Keratinocyte (primary cell): ENCODE data around the gene C9orf153. TPM values are rescaled to one million over a fixed set of nuclear protein-coding genes. Genes with fewer than 3 reads are reported as not detected.
"Not testable (repeated sequence)": the region's sequence is repeated elsewhere in the genome, so short reads cannot be mapped to it uniquely, and the experiment has no call there.

Experiments
- DNase-seq: peaks from one replicate; pipeline ENCODE4 v3.0.0-alpha.2; 2011; ENCODE audit warnings: low read depth, missing footprints, low spot score
- FAIRE-seq: peaks from 2 replicates; lab custom pipeline; 2011; peaks lifted over from hg19 to GRCh38; lab: Jason Lieb, UNC
- H2AFZ ChIP-seq: 2 replicates; pipeline ENCODE4 v1.6.0; 2012; ENCODE audit warnings: low read length, control low read depth, inconsistent platforms; ENCODE audit not compliant: control insufficient read depth
- H3K27ac ChIP-seq: 2 replicates; pipeline ENCODE4 v1.5.1; 2011; ENCODE audit warnings: low read length; ENCODE audit not compliant: control insufficient read depth, insufficient read depth
- H3K27me3 ChIP-seq: 3 replicates; pipeline ENCODE4 v1.6.0; 2011; ENCODE audit warnings: low read length; ENCODE audit not compliant: control insufficient read depth, insufficient read depth; ENCODE audit errors: extremely low read depth
- H3K36me3 ChIP-seq, 2 experiments: 2 replicates in 1 of 2; 3 replicates in 1 of 2; pipeline ENCODE4 v1.5.1; 2011; ENCODE audit warnings: low read length in 2 of 2, mild to moderate bottlenecking in 1 of 2; ENCODE audit not compliant: control insufficient read depth in 2 of 2, insufficient read depth in 2 of 2; ENCODE audit errors: extremely low read depth in 1 of 2
- H3K4me1 ChIP-seq: 3 replicates; pipeline ENCODE4 v1.5.1; 2011; ENCODE audit warnings: low read length; ENCODE audit not compliant: control insufficient read depth, insufficient read depth; ENCODE audit errors: extremely low read depth
- H3K4me2 ChIP-seq: 3 replicates; pipeline ENCODE4 v1.6.0; 2011; ENCODE audit warnings: low read depth, low read length; ENCODE audit not compliant: control insufficient read depth, insufficient read depth; ENCODE audit errors: extremely low read depth
- H3K4me3 ChIP-seq, 3 experiments: fragments of 200-600 bp in 1 of 3; sonication (generic) in 1 of 3; 2 replicates in 2 of 3; 3 replicates in 1 of 3; pipeline ENCODE4 v1.5.1; 2011 to 2016; ENCODE audit warnings: low read length in 3 of 3, mild to moderate bottlenecking in 3 of 3, control low read depth in 2 of 3, inconsistent platforms in 1 of 3, low read depth in 1 of 3, mixed read lengths in 1 of 3, mixed run types in 1 of 3, moderate library complexity in 1 of 3; ENCODE audit not compliant: control insufficient read depth in 2 of 3, insufficient read depth in 2 of 3; ENCODE audit errors: extremely low read depth in 1 of 3
- H3K79me2 ChIP-seq: 2 replicates; pipeline ENCODE4 v1.6.0; 2012; ENCODE audit warnings: low read length; ENCODE audit not compliant: control insufficient read depth, insufficient read depth
- H3K9ac ChIP-seq: 3 replicates; pipeline ENCODE4 v1.6.0; 2011; ENCODE audit warnings: low read length; ENCODE audit not compliant: control insufficient read depth, insufficient read depth; ENCODE audit errors: extremely low read depth
- H3K9me1 ChIP-seq: 3 replicates; pipeline ENCODE4 v1.6.0; 2011; ENCODE audit warnings: low read length; ENCODE audit not compliant: control insufficient read depth, insufficient read depth; ENCODE audit errors: extremely low read depth
- H3K9me3 ChIP-seq: 2 replicates; pipeline ENCODE4 v1.5.1; 2012; ENCODE audit warnings: low read depth, low read length; ENCODE audit not compliant: control insufficient read depth
- H4K20me1 ChIP-seq: 3 replicates; pipeline ENCODE4 v1.6.0; 2011; ENCODE audit warnings: low read length; ENCODE audit not compliant: control insufficient read depth, insufficient read depth; ENCODE audit errors: extremely low read depth
- CTCF ChIP-seq, 3 experiments: IDR thresholded peaks in 1 of 3; conservative IDR thresholded peaks in 1 of 3; optimal IDR thresholded peaks in 1 of 3; 2 replicates in 2 of 3; 3 replicates in 1 of 3; pipeline versions ENCODE3 to v1.5.1; 2011; ENCODE audit warnings: low read length in 3 of 3, mild to moderate bottlenecking in 3 of 3, moderate library complexity in 2 of 3, control low read depth in 1 of 3, inconsistent platforms in 1 of 3; ENCODE audit not compliant: insufficient read depth in 2 of 3; ENCODE audit errors: extremely low read depth in 1 of 3
- EZH2 ChIP-seq: IDR thresholded peaks from one replicate; pipeline ENCODE4 v1.6.1; 2012; ENCODE audit warnings: inconsistent platforms, mild to moderate bottlenecking, low read length, moderate library complexity
- dilution Hi-C: fragments of 300-500 bp; cut with MboI; formaldehyde crosslinking; loops from one replicate; pipeline ENCODE4 v1.7.0; 2020; ENCODE audit warnings: low sequenced_read_pairs; ENCODE audit not compliant: extremely low pct_ligation_motif_present
- polyA plus RNA-seq, 5 experiments: library from polyadenylated mRNA; depleted of rRNA in 3 of 5; stranded (reverse) in 3 of 5; stranded (forward) in 1 of 5; unstranded in 1 of 5; fragments of >200 nt; gene quantifications; 1 replicate in 1 of 5; 2 replicates in 3 of 5; 3 replicates in 1 of 5; pipeline versions ENCODE4 v1.2.1 to v1.2.3, GENCODE V29; 2011 to 2012; ENCODE audit warnings: missing spikeins in 2 of 5, low read depth in 1 of 5, low replicate concordance in 1 of 5

C9orf153 gene
- polyA plus RNA-seq, 1 donor (not counting 4 experiments of a cell fraction or from before 2014, with no cell fraction given): not detected

DNA sequence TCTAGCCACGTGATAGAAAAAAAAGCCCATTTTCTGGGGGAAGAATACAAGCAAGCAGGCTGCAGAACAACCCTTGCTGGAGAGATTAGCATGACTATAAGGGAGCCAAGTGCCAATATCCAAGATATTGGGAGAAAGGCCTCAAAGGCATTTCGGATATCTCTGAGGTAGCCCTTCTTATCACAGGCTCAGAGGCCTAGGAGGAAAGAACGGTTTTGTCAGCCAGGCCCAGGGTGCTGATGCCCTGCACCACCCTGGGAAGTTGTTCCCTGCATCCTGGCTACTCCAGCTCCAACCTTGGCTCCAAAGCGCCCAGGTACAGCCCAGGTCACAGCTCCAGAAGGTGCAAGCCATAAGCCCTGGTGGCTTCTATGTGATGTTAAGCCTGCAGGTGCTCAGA lies 66.4 kb downstream of the C9orf153 start:
- Histone ChIP-seq H3K27me3 (no peaks in the 10 kb centered on the region), H3K79me2 (no peaks in the 10 kb centered on the region), H3K9me1 (no peaks in the 10 kb centered on the region), H3K4me2 (no peak overlapping the region), H3K4me3 (no peak overlapping the region), H3K9me3 (peaks cover 4% of the 10 kb centered on the region), H3K4me1 (no peaks in the 10 kb centered on the region), H3K36me3 (no peaks in the 10 kb centered on the region), H2AFZ (no peak overlapping the region), H3K9ac (no peak overlapping the region), H4K20me1 (no peaks in the 10 kb centered on the region), H3K27ac (no peak overlapping the region)
- no peak for DNase-seq
- no peak for TF ChIP-seq EZH2
- TF ChIP-seq CTCF (optimal IDR thresholded peaks at IDR 0.05 in 1 of 3, IDR thresholded peaks at IDR 0.05 in 1 of 3, conservative IDR thresholded peaks at IDR 0.05 in 1 of 3; ENCODE audit: extremely low read depth in 1 of 3, insufficient read depth in 2 of 3, low read length in 3 of 3): no peak
- FAIRE-seq: no peak
- dilution Hi-C loops: no loop called here

DNA sequence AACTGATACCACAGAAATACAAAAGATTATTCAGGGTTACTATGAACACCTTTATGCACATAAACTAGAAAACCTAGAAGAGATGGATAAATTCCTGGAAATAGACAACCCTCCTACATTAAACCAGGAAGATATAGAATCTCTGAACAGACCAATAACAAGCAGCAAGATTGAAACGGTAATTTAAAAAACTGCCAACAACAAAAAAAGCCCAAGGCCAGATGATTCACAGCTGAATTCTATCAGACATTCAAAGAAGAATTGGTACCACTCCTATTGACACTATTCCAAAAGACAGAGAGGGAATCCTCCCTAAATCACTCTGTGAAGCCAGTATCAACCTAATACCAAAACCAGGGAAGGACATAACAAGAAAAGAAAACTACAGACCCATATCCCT lies 68.8 kb downstream of the C9orf153 start:
- H3K79me2 ChIP-seq, H3K9ac ChIP-seq, H3K27ac ChIP-seq, H3K4me1 ChIP-seq, H3K36me3 ChIP-seq, H3K27me3 ChIP-seq, DNase-seq, H4K20me1 ChIP-seq, H3K9me3 ChIP-seq, H2AFZ ChIP-seq, H3K4me3 ChIP-seq, dilution Hi-C loops, H3K9me1 ChIP-seq, H3K4me2 ChIP-seq, FAIRE-seq: not testable (repeated sequence)

DNA sequence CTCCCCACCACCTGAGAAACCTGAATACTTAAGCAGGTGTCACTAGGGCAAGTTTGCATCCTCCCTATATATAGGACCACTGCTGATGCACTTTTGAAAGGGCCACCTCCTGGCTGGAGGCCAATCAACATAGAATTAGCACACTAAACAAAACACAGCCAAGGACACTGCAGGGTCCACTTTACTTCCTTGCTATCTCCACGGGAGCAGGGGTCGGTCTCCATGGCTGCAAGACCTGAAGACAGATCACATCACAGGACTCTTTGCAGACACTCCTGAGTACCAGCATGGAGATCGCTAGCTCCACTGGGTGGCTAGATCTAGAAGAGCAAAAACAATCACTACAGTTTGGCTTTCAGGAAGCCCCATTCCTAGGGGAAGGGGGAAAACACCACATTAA lies 72.3 kb downstream of the C9orf153 start:
- TF ChIP-seq CTCF (optimal IDR thresholded peaks at IDR 0.05 in 1 of 3, IDR thresholded peaks at IDR 0.05 in 1 of 3, conservative IDR thresholded peaks at IDR 0.05 in 1 of 3; ENCODE audit: extremely low read depth in 1 of 3, insufficient read depth in 2 of 3, low read length in 3 of 3) (peak in 1 of 3 experiments; percentile 2), EZH2 (no peak)

More for the DNA sequence above, 72.3 kb downstream of the C9orf153 start:
- no peaks in the 10 kb centered on the region for H3K79me2 ChIP-seq
- FAIRE-seq (no peak), DNase-seq (no peak)
- no peaks in the 10 kb centered on the region for H4K20me1 ChIP-seq
- no peaks in the 10 kb centered on the region for H3K27me3 ChIP-seq
- H3K27ac ChIP-seq: no peak overlapping the region
- H3K9ac ChIP-seq: no peak overlapping the region
- dilution Hi-C loops: no loop called here
- peaks cover 2% of the 10 kb centered on the region for H3K9me3 ChIP-seq
- no peaks in the 10 kb centered on the region for H3K4me1 ChIP-seq
- no peak overlapping the region for H2AFZ ChIP-seq
- H3K9me1 ChIP-seq: no peaks in the 10 kb centered on the region
- no peak overlapping the region for H3K4me3 ChIP-seq
- H3K4me2 ChIP-seq: no peak overlapping the region
- H3K36me3 ChIP-seq: no peaks in the 10 kb centered on the region
